DOHH2 (cell line): ENCODE measurements around the gene HRK.

Experiments
- H3F3A ChIP-seq: fragments of 200-600 bp; sonication (generic), shearing (Covaris generic); 2 replicates; pipeline ENCODE4 v1.6.0; 2016; ENCODE audit warnings: antibody characterized with exemption, mild to moderate bottlenecking; ENCODE audit not compliant: control insufficient read depth, insufficient read depth
- H3K27ac ChIP-seq: fragments of 200-600 bp; sonication (generic); 2 replicates; pipeline ENCODE4 v1.5.1; 2014; ENCODE audit warnings: low read depth, mild to moderate bottlenecking, low read length, moderate library complexity
- H3K27me3 ChIP-seq: fragments of 200-600 bp; sonication (generic); 2 replicates; pipeline ENCODE4 v1.6.1; 2014; ENCODE audit warnings: mild to moderate bottlenecking, low read length, mixed read lengths; ENCODE audit not compliant: control insufficient read depth
- H3K36me3 ChIP-seq: fragments of 200-600 bp; sonication (generic); 2 replicates; pipeline ENCODE4 v1.6.1; 2014; ENCODE audit warnings: mild to moderate bottlenecking, low read length, moderate library complexity, mixed read lengths; ENCODE audit not compliant: control insufficient read depth
- H3K4me1 ChIP-seq: fragments of 200-600 bp; sonication (generic); 2 replicates; pipeline ENCODE4 v1.6.1; 2014; ENCODE audit warnings: mild to moderate bottlenecking, low read length, mixed read lengths; ENCODE audit not compliant: control insufficient read depth
- H3K4me2 ChIP-seq: fragments of 200-600 bp; sonication (generic); 2 replicates; pipeline ENCODE4 v1.6.0; 2014; ENCODE audit warnings: mild to moderate bottlenecking, low read length, moderate library complexity
- H3K4me3 ChIP-seq: fragments of 200-600 bp; sonication (generic); 2 replicates; pipeline ENCODE4 v1.5.1; 2014; ENCODE audit warnings: mild to moderate bottlenecking, low read length, mixed read lengths
- H3K79me2 ChIP-seq: fragments of 200-600 bp; sonication (generic); 2 replicates; pipeline ENCODE4 v1.6.1; 2014; ENCODE audit warnings: mild to moderate bottlenecking, low read length, mixed read lengths; ENCODE audit not compliant: control insufficient read depth
- H3K9me2 ChIP-seq: fragments of 200-600 bp; sonication (generic); replicated peaks from 2 replicates; pipeline ENCODE4 v1.6.1; 2014; ENCODE audit warnings: mild to moderate bottlenecking, low read length, mixed read lengths; ENCODE audit not compliant: control insufficient read depth
- H3K9me3 ChIP-seq: fragments of 200-600 bp; sonication (generic); 2 replicates; pipeline ENCODE4 v1.6.1; 2014; ENCODE audit warnings: antibody characterized with exemption, low read length, mixed read lengths; ENCODE audit not compliant: control insufficient read depth, insufficient read depth
- H4K20me1 ChIP-seq: fragments of 200-600 bp; sonication (generic); 2 replicates; pipeline ENCODE4 v1.6.0; 2014; ENCODE audit warnings: low read depth, mild to moderate bottlenecking, antibody characterized with exemption, low read length, moderate library complexity; ENCODE audit not compliant: control insufficient read depth, insufficient read depth
- CTCF ChIP-seq: fragments of 200-600 bp; sonication (generic); IDR thresholded peaks from one replicate; pipeline ENCODE4 v1.5.1; 2014; ENCODE audit warnings: antibody characterized with exemption, mild to moderate bottlenecking, low read depth, low read length; ENCODE audit not compliant: poor library complexity, severe bottlenecking
- EZH2phosphoT487 ChIP-seq: fragments of 200-600 bp; sonication (generic); IDR thresholded peaks from 2 replicates; pipeline ENCODE4 v1.6.1; 2017; ENCODE audit warnings: borderline replicate concordance, mild to moderate bottlenecking, antibody characterized with exemption, low read length, moderate library complexity, mixed read lengths

Gene HRK

GRCh38 chr12:116898669-116899068 is 17.4 kb upstream of the HRK start:
- no peak overlapping the region for H3K4me2 ChIP-seq

GRCh38 chr12:116897476-116897875 is 16.2 kb upstream of the HRK start:
- H3K27me3 ChIP-seq = peaks cover 11% of the 10 kb centered on the region
- no peaks in the 10 kb centered on the region for H3K9me2 ChIP-seq
- no peaks in the 10 kb centered on the region for H4K20me1 ChIP-seq
- H3K4me3 ChIP-seq = no peak overlapping the region
- no peaks in the 10 kb centered on the region for H3F3A ChIP-seq
- H3K79me2 ChIP-seq = no peaks in the 10 kb centered on the region
- H3K4me2 ChIP-seq = no peak overlapping the region
- no peak for TF ChIP-seq CTCF
- TF ChIP-seq EZH2phosphoT487 = no peak
- H3K27ac ChIP-seq = no peak overlapping the region
- no peaks in the 10 kb centered on the region for H3K36me3 ChIP-seq
- H3K4me1 ChIP-seq = peaks cover 10% of the 10 kb centered on the region
- no peaks in the 10 kb centered on the region for H3K9me3 ChIP-seq

More at GRCh38 chr12:116898669-116899068, 17.4 kb upstream of the HRK start:
- peaks cover 10% of the 10 kb centered on the region for H3K4me1 ChIP-seq
- no peaks in the 10 kb centered on the region for H3K79me2 ChIP-seq
- no peaks in the 10 kb centered on the region for H3K9me3 ChIP-seq
- peaks cover 11% of the 10 kb centered on the region for H3K27me3 ChIP-seq
- H3F3A ChIP-seq = no peaks in the 10 kb centered on the region
- H3K27ac ChIP-seq = no peak overlapping the region
- no peak overlapping the region for H3K4me3 ChIP-seq
- H3K36me3 ChIP-seq = no peaks in the 10 kb centered on the region
- H3K9me2 ChIP-seq = no peaks in the 10 kb centered on the region
- TF ChIP-seq EZH2phosphoT487 (no peak), CTCF (no peak)
- H4K20me1 ChIP-seq = no peaks in the 10 kb centered on the region

- Histone ChIP-seq H3K27ac (no peak overlapping the region), H4K20me1 (no peaks in the 10 kb centered on the region), H3K9me3 (no peaks in the 10 kb centered on the region), H3K4me2 (no peak overlapping the region), H3K27me3 (peaks cover 6% of the 10 kb centered on the region), H3K79me2 (no peaks in the 10 kb centered on the region), H3K9me2 (no peaks in the 10 kb centered on the region), H3K4me1 (peaks cover 10% of the 10 kb centered on the region), H3K36me3 (no peaks in the 10 kb centered on the region), H3K4me3 (no peak overlapping the region), H3F3A (no peaks in the 10 kb centered on the region)
- TF ChIP-seq CTCF (no peak), EZH2phosphoT487 (no peak)
These were observed 15.2 kb upstream of the HRK start for GRCh38 chr12:116896411-116896924.
